Testis (tissue), 2 donors: ENCODE measurements around the gene ZBTB9.

ENCODE experiments used
- POLR2A ChIP-seq: fragments of 450-650 bp; IDR thresholded peaks from one replicate; pipeline ENCODE4 v1.6.1; 2017; ENCODE audit warnings: antibody characterized with exemption, mild to moderate bottlenecking, moderate library complexity
- TF ChIP-seq, protein P1 (sequence below), 3 experiments: fragments of 450-650 bp in 2 of 3; fragments of 200-600 bp in 1 of 3; sonication (generic) in 1 of 3; IDR thresholded peaks; one replicate each; pipeline ENCODE4 v1.5.1; 2016 to 2019; ENCODE audit warnings: antibody characterized with exemption in 3 of 3, mild to moderate bottlenecking in 2 of 3, moderate library complexity in 1 of 3

DNA sequence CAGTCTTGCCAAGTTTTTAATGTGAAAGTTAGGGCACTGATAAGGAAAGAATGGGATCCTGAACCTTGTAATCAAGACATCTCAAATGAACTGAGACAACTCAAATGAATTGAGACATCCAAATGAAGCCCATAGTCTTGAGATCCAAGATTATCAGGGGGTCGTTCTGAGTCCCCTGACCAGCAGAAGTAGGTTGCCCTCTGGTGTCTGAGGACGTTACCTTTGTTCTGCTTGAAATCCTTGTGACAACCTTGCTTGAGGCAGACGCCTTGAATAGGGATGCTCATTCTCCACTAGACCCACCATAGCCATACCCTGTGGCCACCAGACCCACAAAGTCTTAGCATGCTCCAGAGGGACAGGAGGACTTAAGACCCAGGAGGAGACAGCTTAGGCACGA lies 37.7 kb downstream of the ZBTB9 start:
- TF ChIP-seq, protein P1, sequence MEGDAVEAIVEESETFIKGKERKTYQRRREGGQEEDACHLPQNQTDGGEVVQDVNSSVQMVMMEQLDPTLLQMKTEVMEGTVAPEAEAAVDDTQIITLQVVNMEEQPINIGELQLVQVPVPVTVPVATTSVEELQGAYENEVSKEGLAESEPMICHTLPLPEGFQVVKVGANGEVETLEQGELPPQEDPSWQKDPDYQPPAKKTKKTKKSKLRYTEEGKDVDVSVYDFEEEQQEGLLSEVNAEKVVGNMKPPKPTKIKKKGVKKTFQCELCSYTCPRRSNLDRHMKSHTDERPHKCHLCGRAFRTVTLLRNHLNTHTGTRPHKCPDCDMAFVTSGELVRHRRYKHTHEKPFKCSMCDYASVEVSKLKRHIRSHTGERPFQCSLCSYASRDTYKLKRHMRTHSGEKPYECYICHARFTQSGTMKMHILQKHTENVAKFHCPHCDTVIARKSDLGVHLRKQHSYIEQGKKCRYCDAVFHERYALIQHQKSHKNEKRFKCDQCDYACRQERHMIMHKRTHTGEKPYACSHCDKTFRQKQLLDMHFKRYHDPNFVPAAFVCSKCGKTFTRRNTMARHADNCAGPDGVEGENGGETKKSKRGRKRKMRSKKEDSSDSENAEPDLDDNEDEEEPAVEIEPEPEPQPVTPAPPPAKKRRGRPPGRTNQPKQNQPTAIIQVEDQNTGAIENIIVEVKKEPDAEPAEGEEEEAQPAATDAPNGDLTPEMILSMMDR (IDR thresholded peaks at IDR 0.05) = no peak
- no peak for TF ChIP-seq POLR2A
